HepG2 (cell line): ENCODE measurements around the gene MRE11. TPM values are rescaled to one million over a fixed set of nuclear protein-coding genes. Genes with fewer than 3 reads are reported as not detected.

Source experiments
- ATF2 ChIP-seq: sonication (generic); formaldehyde crosslinking; IDR thresholded peaks from 2 replicates; pipeline ENCODE4 v1.4.0; 2020; ENCODE audit warnings: missing genetic modification reagents
- CREM ChIP-seq, 2 experiments: sonication (generic) in 1 of 2; formaldehyde crosslinking in 1 of 2; IDR thresholded peaks; 2 replicates each; pipeline versions ENCODE4 v1.4.0 to v1.6.1; 2016 to 2020; ENCODE audit warnings: antibody characterized with exemption in 1 of 2, mild to moderate bottlenecking in 1 of 2, missing genetic modification reagents in 1 of 2
- DRAP1 ChIP-seq: IDR thresholded peaks from 2 replicates; pipeline ENCODE4 v1.6.1; 2016; ENCODE audit warnings: missing genetic modification reagents, missing compliant biosample characterization
- ELF3 ChIP-seq: IDR thresholded peaks from 2 replicates; pipeline ENCODE4 v1.6.1; 2016; ENCODE audit warnings: missing genetic modification reagents, missing compliant biosample characterization
- GABPB1 ChIP-seq: IDR thresholded peaks from 2 replicates; pipeline ENCODE4 v1.6.1; 2016; ENCODE audit warnings: mild to moderate bottlenecking, missing genetic modification reagents, moderate library complexity, missing compliant biosample characterization
- MBD4 ChIP-seq: IDR thresholded peaks from 2 replicates; pipeline ENCODE4 v1.6.1; 2012; ENCODE audit warnings: low read length, inconsistent platforms, borderline replicate concordance
- PHF8 ChIP-seq: sonication (generic); formaldehyde crosslinking; IDR thresholded peaks from 2 replicates; pipeline ENCODE4 v1.5.0; 2020; ENCODE audit warnings: missing genetic modification reagents
- RXRA ChIP-seq: sonication (generic); formaldehyde crosslinking; IDR thresholded peaks from 2 replicates; pipeline ENCODE4 v1.5.1; 2020; ENCODE audit warnings: missing genetic modification reagents
- SP1 ChIP-seq, 2 experiments: fragments of 450-650 bp in 1 of 2; sonication (generic) in 1 of 2; formaldehyde crosslinking in 1 of 2; IDR thresholded peaks; 2 replicates each; pipeline versions ENCODE4 v1.4.0 to v1.6.1; 2016 to 2020; ENCODE audit warnings: missing genetic modification reagents in 1 of 2
- ZBTB4 ChIP-seq: sonication (generic); formaldehyde crosslinking; IDR thresholded peaks from 2 replicates; pipeline ENCODE4 v1.4.0; 2020; ENCODE audit warnings: missing genetic modification reagents, mild to moderate bottlenecking, borderline replicate concordance
- ZNF20 ChIP-seq: sonication (generic); formaldehyde crosslinking; IDR thresholded peaks from 2 replicates; pipeline ENCODE4 v1.4.0; 2020; ENCODE audit warnings: mild to moderate bottlenecking, moderate library complexity, missing genetic modification reagents
- ZNF441 ChIP-seq: sonication (generic); formaldehyde crosslinking; IDR thresholded peaks from 2 replicates; pipeline ENCODE4 v1.7.0; 2021; ENCODE audit warnings: missing genetic modification reagents, borderline replicate concordance
- ZNF619 ChIP-seq: sonication (generic); formaldehyde crosslinking; IDR thresholded peaks from 2 replicates; pipeline ENCODE4 v1.4.0; 2020; ENCODE audit warnings: mild to moderate bottlenecking, missing genetic modification reagents
- polyA plus RNA-seq, 8 experiments: library from polyadenylated mRNA; depleted of rRNA in 3 of 8; stranded (reverse) in 7 of 8; unstranded in 1 of 8; fragments of >200 nt; fragmentation: Illumina TruSeq in 4 of 8; extraction: Trizol in 4 of 8; gene quantifications; 2 replicates each; pipeline versions ENCODE4 v1.2.1 to v1.2.3, GENCODE V29; 2011 to 2016; ENCODE audit warnings: low read depth in 4 of 8, missing spikeins in 1 of 8, mixed read lengths in 1 of 8; ENCODE audit not compliant: insufficient read depth in 1 of 8
- total RNA-seq, 5 experiments: library from RNA; depleted of rRNA; stranded (reverse); fragments of >200 nt; fragmentation: Illumina TruSeq; extraction: Trizol; gene quantifications; 2 replicates each; pipeline ENCODE4 v1.2.3, GENCODE V29; 2016; ENCODE audit warnings: low read depth in 1 of 5
- TF ChIP-seq, protein P1 (sequence below): sonication (generic); formaldehyde crosslinking; IDR thresholded peaks from 2 replicates; pipeline ENCODE4 v1.8.0; 2022; ENCODE audit warnings: missing genetic modification reagents, low read depth, mild to moderate bottlenecking, borderline replicate concordance
- TF ChIP-seq, protein P2 (sequence below): sonication (generic); formaldehyde crosslinking; IDR thresholded peaks from 2 replicates; pipeline ENCODE4 v1.5.0; 2020; ENCODE audit warnings: mild to moderate bottlenecking, missing genetic modification reagents, borderline replicate concordance

Gene MRE11
- total and polyA plus RNA-seq, 2 of the 13 experiments (the other 11 are each of a cell fraction or from before 2014, with no cell fraction given) = 7.2 to 37.3 TPM

DNA sequence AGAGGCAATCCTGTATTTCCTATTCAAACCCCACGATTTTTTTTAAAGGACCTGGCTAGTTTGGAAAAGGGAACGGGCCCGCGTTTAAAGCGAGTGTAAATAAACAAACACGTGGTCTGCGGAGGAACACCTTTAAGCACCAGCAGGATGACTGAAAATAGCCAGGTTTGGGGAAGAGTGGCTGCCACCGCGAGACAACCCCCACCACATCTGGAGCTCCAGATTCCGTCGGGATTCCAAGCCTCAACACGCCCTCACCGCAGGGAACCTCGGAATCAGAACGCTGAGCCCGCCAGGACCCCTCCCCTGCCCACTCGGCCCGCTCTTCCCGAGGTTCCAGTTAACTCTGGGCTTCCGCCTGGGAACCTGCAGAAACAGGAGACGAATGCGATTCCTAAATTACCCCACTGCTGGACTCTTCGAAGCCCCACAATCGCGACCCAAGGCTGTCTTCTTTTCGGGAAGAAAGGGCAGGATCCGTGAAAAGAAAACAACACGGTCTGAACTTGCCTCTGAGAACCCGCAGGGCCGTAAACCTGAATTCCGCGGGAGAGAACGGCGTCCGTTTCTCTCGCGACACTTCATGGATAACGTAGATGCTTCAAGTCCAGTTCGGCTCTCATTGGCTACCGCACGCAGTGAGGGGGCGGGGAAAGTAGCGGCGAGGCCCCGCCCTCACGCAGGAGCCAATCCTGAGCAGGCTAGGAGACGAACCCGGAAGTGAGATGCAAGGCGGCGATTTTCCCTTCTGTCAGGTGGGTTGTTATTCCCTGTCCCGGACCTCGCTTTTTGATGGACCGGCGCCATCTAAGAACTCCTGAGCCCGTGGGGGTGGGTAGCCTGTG lies at the start of gene MRE11, which contains the start of gene ANKRD49 (continued):
- TF ChIP-seq SP1 (IDR thresholded peaks at IDR 0.05) (no peak), SP1 (CRISPR knock-in tag; IDR thresholded peaks at IDR 0.05) (peak; percentile 85), ZNF20 (CRISPR knock-in tag) (no peak), GABPB1 (peak; percentile 83), MBD4 (no peak), PHF8 (peak; percentile 93), ZNF619 (CRISPR knock-in tag) (peak; percentile 59; the same call in 1 of the 2 replicates), ELF3 (CRISPR knock-in tag) (peak; percentile 57; the same call in 1 of the 2 replicates), ZBTB4 (CRISPR knock-in tag) (0 out of 2 replicates have a peak, but pooled peaks have one; percentile 28), ATF2 (CRISPR knock-in tag) (no peak; the same call in 1 of the 2 replicates), DRAP1 (peak; percentile 71), RXRA (CRISPR knock-in tag) (no peak), ZNF441 (CRISPR knock-in tag) (peak; percentile 70; the same call in 1 of the 2 replicates), CREM (IDR thresholded peaks at IDR 0.05) (peak; percentile 71), CREM (CRISPR knock-in tag; IDR thresholded peaks at IDR 0.05) (no peak)
- TF ChIP-seq, protein P1, sequence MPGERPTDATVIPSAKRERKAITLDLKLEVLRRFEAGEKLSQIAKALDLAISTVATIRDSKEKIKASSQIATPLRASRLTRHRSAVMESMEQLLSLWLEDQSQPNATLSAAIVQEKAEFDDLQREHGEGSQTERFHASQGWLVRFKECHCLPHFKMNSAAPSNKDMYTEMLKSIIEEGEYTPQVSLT = no peak
- TF ChIP-seq, protein P2, sequence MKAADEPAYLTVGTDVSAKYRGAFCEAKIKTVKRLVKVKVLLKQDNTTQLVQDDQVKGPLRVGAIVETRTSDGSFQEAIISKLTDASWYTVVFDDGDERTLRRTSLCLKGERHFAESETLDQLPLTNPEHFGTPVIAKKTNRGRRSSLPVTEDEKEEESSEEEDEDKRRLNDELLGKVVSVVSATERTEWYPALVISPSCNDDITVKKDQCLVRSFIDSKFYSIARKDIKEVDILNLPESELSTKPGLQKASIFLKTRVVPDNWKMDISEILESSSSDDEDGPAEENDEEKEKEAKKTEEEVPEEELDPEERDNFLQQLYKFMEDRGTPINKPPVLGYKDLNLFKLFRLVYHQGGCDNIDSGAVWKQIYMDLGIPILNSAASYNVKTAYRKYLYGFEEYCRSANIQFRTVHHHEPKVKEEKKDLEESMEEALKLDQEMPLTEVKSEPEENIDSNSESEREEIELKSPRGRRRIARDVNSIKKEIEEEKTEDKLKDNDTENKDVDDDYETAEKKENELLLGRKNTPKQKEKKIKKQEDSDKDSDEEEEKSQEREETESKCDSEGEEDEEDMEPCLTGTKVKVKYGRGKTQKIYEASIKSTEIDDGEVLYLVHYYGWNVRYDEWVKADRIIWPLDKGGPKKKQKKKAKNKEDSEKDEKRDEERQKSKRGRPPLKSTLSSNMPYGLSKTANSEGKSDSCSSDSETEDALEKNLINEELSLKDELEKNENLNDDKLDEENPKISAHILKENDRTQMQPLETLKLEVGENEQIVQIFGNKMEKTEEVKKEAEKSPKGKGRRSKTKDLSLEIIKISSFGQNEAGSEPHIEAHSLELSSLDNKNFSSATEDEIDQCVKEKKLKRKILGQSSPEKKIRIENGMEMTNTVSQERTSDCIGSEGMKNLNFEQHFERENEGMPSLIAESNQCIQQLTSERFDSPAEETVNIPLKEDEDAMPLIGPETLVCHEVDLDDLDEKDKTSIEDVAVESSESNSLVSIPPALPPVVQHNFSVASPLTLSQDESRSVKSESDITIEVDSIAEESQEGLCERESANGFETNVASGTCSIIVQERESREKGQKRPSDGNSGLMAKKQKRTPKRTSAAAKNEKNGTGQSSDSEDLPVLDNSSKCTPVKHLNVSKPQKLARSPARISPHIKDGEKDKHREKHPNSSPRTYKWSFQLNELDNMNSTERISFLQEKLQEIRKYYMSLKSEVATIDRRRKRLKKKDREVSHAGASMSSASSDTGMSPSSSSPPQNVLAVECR = peak; percentile 91
